Endothelial cell of umbilical vein (primary cell): ENCODE data around the gene VTI1A. TPM values are rescaled to one million over a fixed set of nuclear protein-coding genes. Genes with fewer than 3 reads are reported as not detected.

Experiments
- BruUV-seq: library from RNA; stranded (reverse); fragments of 400-500 nt; replicated peaks from 2 replicates; lab custom pipeline; 2021; lab: Mats Ljungman, UMichigan
- CTCF ChIA-PET: fragments of 300-600, 350-600 bp; sonication (Branson Sonifier 250); formaldehyde crosslinking; loops from one replicate; lab custom pipeline; 2021; ENCODE audit warnings: antibody characterized with exemption, inconsistent platforms; lab: Charles Lee
- POLR2A ChIA-PET: fragments of 300-600, 350-600 bp; sonication (Branson Sonifier 250); formaldehyde crosslinking; loops from one replicate; lab custom pipeline; 2021; ENCODE audit warnings: antibody characterized with exemption, inconsistent platforms; lab: Charles Lee
- DNase-seq: peaks from one replicate; pipeline ENCODE4 v3.0.0-alpha.2; 2011; ENCODE audit warnings: low read depth, low spot score
- FAIRE-seq: peaks from 2 replicates; lab custom pipeline; 2011; peaks lifted over from hg19 to GRCh38; lab: Jason Lieb, UNC
- H2AFZ ChIP-seq: 2 replicates; pipeline ENCODE4 v1.6.0; 2012; ENCODE audit warnings: low read depth, low read length, control low read depth, inconsistent platforms
- H3K27ac ChIP-seq: 2 replicates; pipeline ENCODE4 v1.5.1; 2011; ENCODE audit warnings: low read depth, mild to moderate bottlenecking, control low read depth, low read length, moderate library complexity; ENCODE audit not compliant: insufficient read depth
- H3K27me3 ChIP-seq, 2 experiments: 2 replicates each; pipeline versions ENCODE4 v1.6.0 to v1.6.1; 2011; ENCODE audit warnings: low read length in 2 of 2, mixed read lengths in 1 of 2; ENCODE audit not compliant: control insufficient read depth in 2 of 2, insufficient read depth in 2 of 2
- H3K36me3 ChIP-seq, 2 experiments: 2 replicates in 1 of 2; 3 replicates in 1 of 2; pipeline ENCODE4 v1.5.1; 2011; ENCODE audit warnings: low read length in 2 of 2, mild to moderate bottlenecking in 1 of 2, moderate library complexity in 1 of 2; ENCODE audit not compliant: control insufficient read depth in 2 of 2, insufficient read depth in 2 of 2; ENCODE audit errors: extremely low read depth in 1 of 2
- H3K4me1 ChIP-seq: 3 replicates; pipeline ENCODE4 v1.5.1; 2011; ENCODE audit warnings: mild to moderate bottlenecking, low read length; ENCODE audit not compliant: control insufficient read depth, insufficient read depth; ENCODE audit errors: extremely low read depth
- H3K4me2 ChIP-seq: 2 replicates; pipeline ENCODE4 v1.6.1; 2011; ENCODE audit warnings: low read length, control low read depth, mixed read lengths; ENCODE audit not compliant: insufficient read depth
- H3K4me3 ChIP-seq, 3 experiments: fragments of 200-600 bp in 1 of 3; sonication (generic), shearing (Covaris generic) in 1 of 3; replicated peaks in 1 of 3; 2 replicates each; pipeline ENCODE4 v1.5.1; 2011 to 2016; ENCODE audit warnings: control low read depth in 3 of 3, low read length in 3 of 3, mild to moderate bottlenecking in 2 of 3, inconsistent platforms in 1 of 3, low read depth in 1 of 3, moderate library complexity in 1 of 3; ENCODE audit not compliant: insufficient read depth in 1 of 3
- H3K79me2 ChIP-seq: 2 replicates; pipeline ENCODE4 v1.6.0; 2012; ENCODE audit warnings: low read length, inconsistent platforms; ENCODE audit not compliant: control insufficient read depth, insufficient read depth
- H3K9ac ChIP-seq: replicated peaks from 2 replicates; pipeline ENCODE3; 2011; ENCODE audit warnings: low read length, control low read depth; ENCODE audit not compliant: insufficient read depth; ENCODE audit errors: extremely low read depth
- H3K9me1 ChIP-seq: replicated peaks from 3 replicates; pipeline ENCODE4 v1.6.0; 2011; ENCODE audit warnings: mild to moderate bottlenecking, low read length; ENCODE audit not compliant: control insufficient read depth, insufficient read depth; ENCODE audit errors: extremely low read depth
- H3K9me3 ChIP-seq: replicated peaks from 2 replicates; pipeline ENCODE4 v1.5.1; 2012; ENCODE audit warnings: low read length, inconsistent platforms; ENCODE audit not compliant: control insufficient read depth, insufficient read depth
- H4K20me1 ChIP-seq: replicated peaks from 2 replicates; pipeline ENCODE3; 2011; ENCODE audit warnings: mild to moderate bottlenecking, low read length; ENCODE audit not compliant: control insufficient read depth, insufficient read depth; ENCODE audit errors: extremely low read depth
- CTCF ChIP-seq, 2 donors: IDR thresholded peaks; 1 replicate in 1 of 2; 2 replicates in 1 of 2; pipeline ENCODE4 v1.5.1; 2011; ENCODE audit warnings: low read length in 2 of 2, mild to moderate bottlenecking in 2 of 2, moderate library complexity in 2 of 2, control low read depth in 1 of 2, inconsistent platforms in 1 of 2, low read depth in 1 of 2; ENCODE audit not compliant: insufficient read depth in 1 of 2; ENCODE audit errors: extremely low read depth in 1 of 2
- EZH2 ChIP-seq: IDR thresholded peaks from 2 replicates; pipeline ENCODE4 v1.6.1; 2012; ENCODE audit warnings: borderline replicate concordance, low read depth, mild to moderate bottlenecking, moderate library complexity, low read length, inconsistent platforms; ENCODE audit not compliant: severe bottlenecking
- FOS ChIP-seq: IDR thresholded peaks from 2 replicates; pipeline ENCODE4 v1.6.1; 2011; ENCODE audit warnings: mild to moderate bottlenecking, low read length, moderate library complexity, borderline replicate concordance; ENCODE audit not compliant: insufficient read depth
- GATA2 ChIP-seq: IDR thresholded peaks from 2 replicates; pipeline ENCODE4 v1.7.0; 2011; ENCODE audit warnings: low read depth, mild to moderate bottlenecking, moderate library complexity, mixed read lengths, low read length; ENCODE audit not compliant: insufficient read length, insufficient read depth
- JUN ChIP-seq: IDR thresholded peaks from 2 replicates; pipeline ENCODE4 v1.6.1; 2011; ENCODE audit warnings: borderline replicate concordance, low read depth; ENCODE audit not compliant: insufficient read length, insufficient read depth
- MAX ChIP-seq: IDR thresholded peaks from 2 replicates; pipeline ENCODE4 v1.6.1; 2011; ENCODE audit not compliant: insufficient read depth, insufficient read length
- MYC ChIP-seq: IDR thresholded peaks from one replicate; pipeline ENCODE4 v1.6.1; 2011; ENCODE audit warnings: mild to moderate bottlenecking, low read depth, low read length
- POLR2A ChIP-seq: IDR thresholded peaks from 2 replicates; pipeline ENCODE4 v1.6.1; 2012; ENCODE audit warnings: low read depth, mild to moderate bottlenecking, control low read depth, low read length
- POLR2AphosphoS5 ChIP-seq: IDR thresholded peaks from 2 replicates; pipeline ENCODE4 v1.6.1; 2012; ENCODE audit warnings: low read depth, mild to moderate bottlenecking, control low read depth, low read length, moderate library complexity; ENCODE audit not compliant: insufficient read depth
- dilution Hi-C: fragments of 300-500 bp; cut with MboI; formaldehyde crosslinking; loops from one replicate; pipeline ENCODE4 v1.15.0; 2019; ENCODE audit warnings: low sequenced_read_pairs; ENCODE audit not compliant: extremely low pct_ligation_motif_present
- intact Hi-C: fragments of 100-400 bp; cut with micrococcal nuclease; formaldehyde crosslinking; loops from one replicate; pipeline ENCODE4 v1.10.0; 2022
- polyA plus RNA-seq, 4 experiments: library from polyadenylated mRNA; depleted of rRNA in 3 of 4; stranded (reverse) in 3 of 4; unstranded in 1 of 4; fragments of >200 nt; gene quantifications; 2 replicates each; pipeline versions ENCODE4 v1.2.1 to v1.2.3, GENCODE V29; 2011 to 2012; ENCODE audit warnings: missing spikeins in 1 of 4
- total RNA-seq: library from RNA; stranded (reverse); gene quantifications from 2 replicates; pipeline ENCODE4 v1.2.3, GENCODE V29; 2021

The VTI1A gene
- total and polyA plus RNA-seq, 2 donors (not counting 3 experiments of a cell fraction or from before 2014, with no cell fraction given) = 10.8 to 35.6 TPM

GRCh38 chr10:112799726-112800510 is 352.9 kb downstream of the VTI1A start:
- intact Hi-C loops (no loop called here), dilution Hi-C loops (no loop called here)
- no TSS peak for BruUV-seq
- Histone ChIP-seq H3K9ac (no peak overlapping the region), H3K4me2 (no peak overlapping the region), H3K27me3 (no peaks in the 10 kb centered on the region), H3K4me3 (no peak overlapping the region), H3K79me2 (no peaks in the 10 kb centered on the region), H3K4me1 (no peaks in the 10 kb centered on the region), H2AFZ (no peak overlapping the region), H3K9me3 (no peaks in the 10 kb centered on the region), H4K20me1 (no peaks in the 10 kb centered on the region), H3K9me1 (no peaks in the 10 kb centered on the region), H3K36me3 (no peaks in the 10 kb centered on the region), H3K27ac (no peak overlapping the region)
- no peak for FAIRE-seq
- CTCF ChIA-PET = no interaction called here
- no peak for DNase-seq
- POLR2A ChIA-PET = no interaction called here
- no peak for TF ChIP-seq CTCF (IDR thresholded peaks at IDR 0.05; ENCODE audit: extremely low read depth in 1 of 2, insufficient read depth in 1 of 2, low read depth in 1 of 2, low read length in 2 of 2)
- no peak for TF ChIP-seq FOS
- no peak for TF ChIP-seq JUN
- no peak for TF ChIP-seq GATA2
- no peak for TF ChIP-seq POLR2AphosphoS5
- no peak for TF ChIP-seq POLR2A
- TF ChIP-seq MYC = no peak
- TF ChIP-seq MAX = no peak
- TF ChIP-seq EZH2 = no peak
